ENCODE results near the gene CMTM4.
"Not testable (repeated sequence)": the region's sequence is repeated elsewhere in the genome, so short reads cannot be mapped to it uniquely, and the experiment has no call there.

CMTM4 gene

DNA sequence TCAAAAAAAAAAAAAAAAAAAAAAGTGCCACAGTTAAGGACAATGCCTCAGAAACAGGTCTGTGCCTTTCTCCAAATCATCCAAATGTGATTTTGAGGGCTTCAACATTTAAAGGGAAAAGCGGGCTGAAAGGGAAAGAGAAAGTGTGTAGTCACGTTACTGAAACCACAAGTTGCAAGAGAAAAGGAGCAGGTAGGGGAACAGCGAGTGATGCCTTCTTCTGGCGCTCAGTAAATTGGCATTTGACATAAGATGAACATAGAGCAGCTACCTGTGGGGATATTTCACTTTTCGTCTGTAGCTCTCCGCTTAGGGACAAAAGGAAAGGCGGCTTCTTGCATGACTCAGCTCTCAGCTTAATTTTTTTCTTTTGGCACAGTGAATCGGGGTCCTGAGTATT is 106.2 kb downstream of the CMTM4 start:
- no peak for DNase-seq

DNA sequence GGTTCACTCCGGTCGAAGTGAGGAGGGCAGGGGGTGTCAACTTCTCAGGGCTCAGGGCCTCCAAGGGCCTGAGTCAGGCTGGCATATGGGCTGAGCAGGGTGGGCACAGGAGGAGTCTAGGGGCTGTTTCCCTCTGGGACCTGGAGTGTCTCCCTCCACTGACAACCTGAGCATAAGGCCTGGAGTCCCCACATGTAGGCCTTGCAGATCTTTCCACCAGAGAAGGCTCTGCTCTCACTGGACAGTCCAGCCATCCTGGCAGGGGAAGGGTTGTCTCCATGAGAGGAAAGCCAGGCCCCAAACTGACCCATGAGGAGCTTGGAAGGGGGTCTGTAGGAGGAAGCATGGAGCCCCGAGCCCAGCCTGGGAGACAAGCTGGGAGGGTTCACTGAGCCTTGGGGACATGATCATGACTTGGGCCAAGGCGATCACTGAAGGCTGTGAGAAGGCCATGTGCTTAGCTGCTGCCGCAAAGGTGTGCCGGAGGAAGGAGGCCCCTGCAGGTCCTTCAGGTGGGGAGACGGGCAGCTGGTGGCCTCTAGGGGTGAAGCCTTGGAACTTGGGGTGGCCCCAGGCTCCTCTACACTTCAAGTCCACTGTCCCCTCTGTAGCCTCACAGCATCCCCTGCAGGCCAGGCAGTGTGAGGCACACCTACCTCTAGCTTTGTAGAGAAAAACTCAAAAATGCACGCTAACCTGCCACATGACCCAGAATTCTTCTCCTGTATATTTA is 107.4 kb downstream of the CMTM4 start:
- DNase-seq = no peak

DNA sequence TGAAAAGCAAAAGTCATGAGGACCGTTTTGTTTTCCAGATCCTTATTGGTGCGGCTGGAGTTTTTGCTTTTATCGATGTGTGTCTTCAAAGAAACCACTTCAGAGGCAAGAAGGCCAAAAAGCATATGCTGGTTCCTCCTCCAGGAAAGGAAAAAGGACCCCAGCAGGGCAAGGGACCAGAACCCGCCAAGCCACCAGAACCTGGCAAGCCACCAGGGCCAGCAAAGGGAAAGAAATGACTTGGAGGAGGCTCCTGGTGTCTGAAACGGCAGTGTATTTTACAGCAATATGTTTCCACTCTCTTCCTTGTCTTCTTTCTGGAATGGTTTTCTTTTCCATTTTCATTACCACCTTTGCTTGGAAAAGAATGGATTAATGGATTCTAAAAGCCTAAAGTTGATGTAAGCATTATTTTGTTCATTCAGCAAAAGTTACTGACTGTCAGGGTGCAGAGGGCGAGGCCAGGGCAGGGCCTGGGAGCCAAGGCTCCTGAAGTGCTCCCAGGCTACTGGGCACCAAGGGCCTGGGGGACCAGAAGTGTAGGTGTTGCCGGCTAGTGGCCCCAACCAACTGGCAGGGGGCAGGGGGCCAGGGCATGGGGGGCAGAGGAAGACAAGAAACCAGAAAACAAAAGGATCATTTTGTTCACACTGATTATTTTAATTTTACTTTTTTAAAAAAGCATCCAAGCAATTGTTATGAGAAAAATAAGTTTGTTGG is 108.5 kb downstream of the CMTM4 start:
- no peak for DNase-seq

DNA sequence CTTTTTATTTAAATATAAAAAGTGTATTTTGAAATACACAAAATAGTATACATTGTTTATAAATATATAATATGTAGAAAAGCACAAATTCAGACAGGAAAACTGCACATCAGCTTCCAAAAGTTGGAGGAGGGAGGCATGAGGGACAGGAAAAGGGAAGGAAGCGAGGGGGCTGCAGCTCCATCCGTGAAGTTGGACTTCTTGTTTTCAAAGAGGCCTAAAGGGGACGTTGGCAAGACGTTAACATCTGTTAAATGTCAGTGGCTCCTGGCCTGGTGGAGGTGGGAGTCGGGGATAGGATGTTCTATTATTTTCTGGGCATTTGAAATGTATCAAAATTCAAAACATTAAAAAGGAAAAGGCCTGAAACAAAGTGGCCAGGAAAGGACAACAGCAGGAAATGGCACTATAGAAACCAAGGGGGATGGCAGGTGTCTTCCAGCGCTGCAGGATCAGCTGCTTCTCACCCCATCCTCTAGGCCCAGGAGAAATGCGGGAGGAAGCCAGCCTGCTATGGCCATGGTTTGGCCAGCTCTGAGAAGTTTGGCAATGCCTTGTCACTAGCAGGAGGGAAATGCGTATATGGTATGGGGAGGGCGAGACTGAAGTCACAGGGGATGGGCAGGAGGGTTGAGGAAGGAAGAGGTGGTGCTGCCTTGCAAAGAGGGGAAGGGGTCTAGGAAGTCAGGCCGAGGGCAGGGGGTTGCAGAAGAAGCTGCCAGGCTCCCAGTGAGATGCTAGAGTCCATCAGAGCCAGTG is 110.9 kb downstream of the CMTM4 start:
- DNase-seq = no peak

DNA sequence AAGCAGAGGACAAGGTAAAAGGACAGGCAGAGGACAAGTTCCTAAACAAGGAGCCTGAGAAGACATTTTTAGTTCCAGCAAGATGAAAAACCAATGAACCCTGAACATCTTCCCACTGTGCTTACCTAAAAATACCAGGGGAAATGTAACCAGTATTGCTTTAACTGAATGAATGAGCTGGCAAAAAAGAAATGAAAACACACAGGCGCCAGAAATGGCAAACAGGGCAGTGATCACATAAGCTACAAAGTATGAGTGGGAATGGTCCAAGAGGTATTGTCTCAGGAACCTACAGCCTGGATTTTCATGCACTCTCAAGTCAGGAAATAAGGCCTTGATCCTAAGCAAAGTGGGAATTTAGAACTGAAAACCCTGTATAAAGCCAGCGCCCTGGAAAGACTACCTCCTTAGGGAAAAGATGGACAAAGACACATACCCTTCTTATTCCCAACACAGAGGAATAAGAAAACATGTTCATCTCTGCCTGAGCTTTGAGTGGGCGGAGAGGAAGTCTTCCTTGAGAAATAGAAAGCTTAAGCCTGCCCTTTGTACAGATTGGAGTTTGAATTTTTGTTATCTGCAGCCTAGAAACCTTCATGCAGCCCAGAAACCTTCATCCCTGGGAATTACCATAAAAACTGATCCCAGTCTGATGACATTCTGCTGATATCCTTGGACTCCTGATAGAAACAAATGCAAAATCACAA is 115.1 kb downstream of the CMTM4 start:
- no peak for DNase-seq

DNA sequence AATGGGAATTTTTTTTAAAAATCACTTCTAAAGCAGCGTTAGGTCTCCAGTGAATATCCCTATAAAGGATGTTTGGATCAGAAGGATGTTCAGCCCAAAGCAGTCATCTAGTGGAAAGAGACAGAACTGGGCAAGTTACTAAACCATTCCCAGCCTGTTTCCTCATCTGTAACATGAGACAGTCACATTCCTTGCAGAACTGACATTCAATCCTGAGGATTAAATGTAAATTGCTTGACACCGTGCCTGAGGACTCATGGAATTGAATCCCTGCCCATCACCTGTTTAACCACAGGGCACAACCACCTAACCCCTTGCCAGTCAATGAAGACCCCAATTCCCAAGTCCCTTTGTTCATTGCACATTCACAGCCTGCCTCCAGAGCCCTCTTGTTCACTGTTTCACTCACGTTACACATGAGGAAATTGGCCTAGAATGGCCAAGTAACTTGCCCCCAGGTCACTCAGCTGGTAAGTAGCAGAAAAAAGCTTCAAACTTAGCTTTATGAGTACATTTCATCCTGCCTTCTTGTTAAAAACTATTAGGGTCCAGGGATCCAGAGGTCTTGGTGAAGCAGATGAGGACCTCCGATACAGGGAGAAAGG is 115.8 kb downstream of the CMTM4 start:
- peak; percentile 50 to 61 for DNase-seq

DNA sequence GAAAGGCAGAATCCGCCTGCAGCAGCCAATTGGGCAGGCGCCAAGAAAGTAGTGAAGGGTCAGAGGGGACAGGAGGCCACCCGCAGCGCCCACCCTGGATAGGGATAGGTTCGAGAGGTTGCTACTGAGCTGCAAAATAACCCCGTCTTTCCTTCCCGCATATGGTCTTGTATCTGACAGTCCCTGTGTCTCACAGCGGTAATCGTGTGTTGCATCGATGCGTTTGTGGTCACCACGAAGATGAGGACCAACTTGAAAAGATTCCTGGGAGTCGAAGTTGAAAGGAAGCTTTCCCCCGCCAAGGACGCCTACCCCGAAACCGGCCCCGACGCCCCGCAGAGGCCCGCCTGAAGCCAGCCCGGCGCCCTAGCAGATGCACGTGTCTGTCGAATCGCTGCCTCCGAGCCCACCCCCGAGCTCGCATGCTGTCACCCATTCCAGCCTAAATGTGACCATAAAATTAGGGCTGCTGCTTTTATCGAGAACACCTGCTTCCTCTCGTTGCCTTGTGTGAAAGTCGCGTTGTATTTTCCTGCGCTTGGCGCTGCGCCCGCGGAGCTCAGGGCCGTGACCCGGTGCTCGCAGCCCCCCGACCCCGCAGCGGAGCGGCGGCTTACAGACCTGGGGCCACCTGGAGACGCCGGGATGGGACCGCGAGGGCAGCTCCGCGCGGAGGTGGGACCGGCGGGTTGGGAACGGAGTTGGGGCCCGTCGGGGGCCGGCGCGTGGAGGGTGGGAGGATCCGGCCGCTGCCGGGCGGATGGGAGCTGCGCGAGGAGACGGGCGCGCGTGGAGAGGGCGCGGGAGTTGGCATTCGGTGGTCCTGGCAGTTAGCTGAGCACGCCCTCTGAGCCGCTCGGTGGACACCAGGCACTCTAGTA is 117.7 kb downstream of the CMTM4 start, which contains the start of gene CMTM2:
Gene CMTM2 (plus strand): TSS at position 813 of the 881 bp plus-strand sequence. CDS start 145 bp downstream, outside the sequence.
- peak in 1 of 2 experiments; percentile 39 for DNase-seq

DNA sequence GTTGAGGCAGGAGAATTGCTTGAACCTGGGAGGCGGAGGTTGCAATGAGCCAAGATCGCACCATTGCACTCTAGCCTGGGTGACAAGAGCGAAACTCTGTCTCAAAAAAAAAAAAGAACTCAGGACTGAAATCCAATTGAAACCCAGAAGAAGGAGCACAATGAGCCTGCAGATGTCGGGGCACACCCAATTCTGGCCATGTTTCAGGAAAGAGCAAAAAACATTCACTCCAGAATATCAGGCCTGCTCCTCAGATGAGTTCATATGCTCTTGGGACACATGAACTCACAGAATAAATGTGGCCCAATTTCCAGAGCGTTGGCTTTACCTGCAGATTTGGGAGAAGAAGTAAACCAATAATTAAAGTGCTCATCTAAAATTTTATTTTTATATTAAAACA is 120.2 kb downstream of the CMTM4 start:
- DNase-seq = no peak

DNA sequence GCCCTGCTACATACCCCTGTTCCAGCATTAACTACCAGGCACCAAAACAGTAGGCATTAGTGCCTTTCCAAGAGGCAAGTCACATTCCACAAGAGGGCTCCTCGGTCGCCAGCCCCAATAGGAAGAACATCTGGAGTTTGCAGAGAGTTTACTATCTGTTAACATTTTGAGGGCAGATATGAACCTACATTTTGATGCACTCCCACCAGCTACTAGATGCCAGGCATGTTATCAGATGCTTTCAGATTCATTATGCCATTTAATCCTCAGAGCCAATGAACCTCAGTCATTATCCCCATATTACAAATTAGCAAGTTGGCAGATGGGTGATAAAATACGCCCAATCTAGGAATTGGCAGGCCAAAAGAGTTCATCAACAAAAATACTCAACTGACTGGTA is 121.5 kb downstream of the CMTM4 start:
- no peak for DNase-seq

DNA sequence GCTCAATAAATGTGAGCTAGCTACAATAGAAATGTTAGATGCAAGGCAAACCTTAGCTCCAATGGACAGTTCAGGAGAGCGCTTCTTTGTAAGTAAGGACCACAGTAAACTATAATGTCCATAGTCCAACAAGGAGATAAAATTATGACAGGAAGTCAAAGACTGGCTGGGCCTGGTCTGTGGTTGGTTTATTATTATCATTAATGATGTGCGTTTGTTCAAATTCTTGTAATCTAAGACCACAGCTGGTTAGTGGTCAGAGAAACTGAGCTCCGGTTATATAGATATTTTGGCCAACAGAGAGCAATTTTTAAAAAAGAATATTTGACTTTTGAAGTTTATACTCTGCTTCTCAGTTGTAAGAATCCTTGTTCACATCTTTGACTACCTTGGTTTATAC is 122.0 kb downstream of the CMTM4 start:
- DNase-seq = no peak

DNA sequence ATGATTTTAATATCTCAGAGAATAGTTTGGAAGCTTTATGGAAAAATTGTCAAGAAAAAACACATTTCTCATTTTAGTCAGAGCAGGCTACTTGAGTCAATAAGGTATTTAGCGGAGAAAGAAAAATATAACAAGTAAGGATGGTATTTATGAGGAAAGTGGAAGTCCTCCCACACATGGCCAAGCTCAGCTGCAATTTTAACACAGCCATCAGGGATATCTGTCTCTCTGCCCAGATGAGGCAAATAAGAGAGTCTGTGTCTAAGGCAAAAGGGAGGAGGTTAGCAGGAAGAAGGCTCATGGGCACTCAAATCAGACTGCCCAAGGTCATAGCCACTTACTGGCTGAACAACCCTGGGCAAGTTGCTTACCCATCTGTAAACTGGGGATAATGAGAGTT is 122.5 kb downstream of the CMTM4 start:
- DNase-seq = no peak

DNA sequence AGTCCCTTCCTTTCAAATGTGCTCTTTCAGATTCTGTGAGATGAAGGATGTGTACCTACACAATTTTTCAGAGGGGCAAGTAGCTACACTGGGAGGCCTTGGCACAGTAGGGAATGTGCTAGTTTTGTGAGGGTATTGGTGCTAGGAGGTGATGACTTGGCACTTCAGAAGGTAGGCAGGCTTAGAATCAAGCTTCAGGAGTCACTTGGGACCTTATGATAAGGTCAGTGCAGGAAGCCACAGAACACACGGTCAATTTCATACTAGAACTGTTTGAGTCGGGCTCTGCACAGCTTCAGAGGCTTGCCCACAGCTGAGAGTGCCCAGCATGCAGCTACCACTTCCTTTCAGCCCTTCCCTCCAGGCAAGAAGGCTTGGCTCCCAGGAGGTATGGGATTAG is 124.2 kb downstream of the CMTM4 start:
- no peak for DNase-seq

DNA sequence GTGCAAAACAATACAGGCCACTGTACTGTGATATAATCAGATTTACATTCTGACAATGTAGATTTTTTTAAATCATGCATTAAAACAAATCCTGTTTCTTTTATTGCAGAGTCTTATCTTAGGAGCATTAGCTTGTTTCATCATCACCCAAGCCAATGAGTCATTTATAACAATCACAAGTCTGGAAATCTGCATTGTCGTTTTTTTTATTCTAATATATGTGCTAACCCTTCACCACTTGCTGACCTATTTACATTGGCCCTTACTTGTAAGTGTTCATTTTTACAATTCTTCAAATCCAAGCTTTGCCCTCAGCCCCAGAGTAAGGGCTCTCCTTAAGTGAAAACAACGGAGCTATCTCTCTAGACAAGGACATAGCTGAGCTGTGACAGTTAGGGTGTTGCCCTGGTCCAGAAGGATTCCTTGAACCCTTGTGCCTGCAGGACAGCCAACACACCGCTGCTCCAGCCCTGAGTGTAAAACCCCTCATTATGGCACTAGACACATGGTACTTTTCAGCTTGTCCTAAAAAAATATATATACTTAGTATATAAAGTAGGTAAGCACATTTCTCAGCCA is 126.6 kb downstream of the CMTM4 start:
- no peak for DNase-seq

DNA sequence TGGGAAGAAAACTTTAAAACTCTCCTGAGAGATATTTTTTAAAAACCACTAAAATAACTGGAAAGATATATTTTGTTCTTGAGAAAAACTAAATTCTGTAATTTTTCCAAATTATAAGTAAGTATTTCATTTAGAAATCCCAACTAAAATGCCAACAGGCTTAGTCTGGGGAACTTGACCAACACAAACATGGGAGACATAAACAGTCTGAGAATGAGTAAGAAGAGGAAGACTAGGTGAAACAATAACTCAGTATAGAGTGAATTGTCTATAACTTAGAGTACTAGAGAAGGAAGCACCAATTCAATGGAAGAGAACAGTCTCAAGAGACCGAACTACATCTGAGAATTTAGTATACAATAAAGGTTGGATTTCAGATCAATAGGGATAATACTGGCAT is 127.4 kb downstream of the CMTM4 start:
- no peak for DNase-seq

DNA sequence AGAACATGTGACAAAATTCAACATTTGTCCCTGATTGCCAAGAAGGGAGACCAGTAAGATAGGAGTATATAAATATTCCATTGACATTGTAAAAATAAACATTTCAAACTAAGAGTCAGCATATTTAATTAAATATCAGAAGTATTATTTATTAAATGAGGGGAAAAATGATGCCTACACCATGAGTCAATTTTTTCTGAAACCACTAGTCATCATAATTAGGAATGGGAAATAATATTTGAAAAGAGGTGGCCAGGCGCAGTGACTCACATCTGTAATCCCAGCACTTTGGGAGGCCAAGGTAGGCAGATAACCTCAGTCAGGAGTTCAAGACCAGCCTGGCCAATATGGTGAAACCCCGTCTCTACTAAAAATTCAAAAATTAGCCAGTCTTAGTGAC is 128.2 kb downstream of the CMTM4 start:
- DNase-seq = no peak

DNA sequence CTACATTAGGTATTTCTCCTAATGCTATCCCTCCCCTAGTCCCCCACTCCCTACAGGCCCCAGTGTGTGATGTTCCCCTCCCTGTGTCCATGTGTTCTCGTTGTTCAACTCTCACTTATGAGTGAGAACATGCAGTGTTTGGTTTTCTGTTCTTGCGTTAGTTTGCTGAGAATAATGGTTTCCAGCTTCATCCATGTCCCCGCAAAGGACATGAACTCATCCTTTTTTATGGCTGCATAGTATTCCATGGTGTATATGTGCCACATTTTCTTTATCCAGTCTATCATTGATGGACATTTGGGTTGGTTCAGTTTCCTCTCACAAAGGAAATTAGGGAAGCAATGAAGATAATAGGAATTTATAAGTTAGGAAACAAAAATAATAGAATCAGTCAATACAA is 129.3 kb downstream of the CMTM4 start:
- not testable (repeated sequence) for DNase-seq

DNA sequence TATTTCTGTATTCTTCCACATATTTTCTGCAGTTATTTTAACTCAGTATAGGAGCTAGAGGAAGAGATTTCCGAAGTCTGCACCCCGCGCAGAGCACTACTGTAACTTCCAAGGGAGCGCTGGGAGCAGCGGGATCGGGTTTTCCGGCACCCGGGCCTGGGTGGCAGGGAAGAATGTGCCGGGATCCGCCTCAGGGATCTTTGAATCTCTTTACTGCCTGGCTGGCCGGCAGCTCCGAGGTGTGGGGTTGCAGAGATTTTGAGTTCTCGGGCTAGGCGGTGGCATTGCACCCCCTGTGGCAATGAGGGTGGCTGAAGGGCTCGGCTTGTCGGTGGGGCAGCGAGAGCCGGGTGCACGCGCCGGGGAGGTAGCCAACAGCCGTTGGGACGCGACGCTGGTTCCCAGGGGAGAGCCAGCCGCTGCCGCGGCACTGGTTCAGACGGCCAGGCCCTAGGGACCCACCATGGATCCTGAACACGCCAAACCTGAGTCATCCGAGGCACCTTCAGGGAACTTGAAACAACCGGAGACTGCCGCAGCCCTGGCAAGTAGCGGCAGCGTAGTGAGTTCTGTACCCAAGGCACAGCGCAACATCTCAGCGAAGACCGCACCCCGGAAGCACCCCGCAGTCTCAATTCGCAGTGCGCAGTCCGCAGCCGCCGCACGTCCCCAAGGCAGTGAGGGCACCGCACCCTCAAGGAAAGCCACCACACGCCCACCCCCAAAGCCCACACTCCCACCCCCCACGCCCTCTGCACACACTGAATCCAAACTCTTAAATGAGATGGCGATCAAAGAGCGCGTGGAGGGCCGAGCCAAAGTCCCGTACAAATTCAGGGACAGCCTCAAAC is 130.3 kb downstream of the CMTM4 start, which contains the start of gene CMTM1:
Gene CMTM1 (plus strand): TSS at position 389 of the 851 bp plus-strand sequence. CDS start 75 bp downstream, at position 464.
- DNase-seq = no peak

Measured in NCI-H524 (cell line).